HG03565 (cell line): ENCODE data around the gene EPB41L1.

Experiments used
- ATAC-seq: cut with Tn5 transposase; IDR thresholded peaks from one replicate; pipeline ENCODE4 v1.9.1; 2021; ENCODE audit warnings: mild to moderate bottlenecking, moderate library complexity; ENCODE audit not compliant: unreplicated experiment

The EPB41L1 gene

DNA sequence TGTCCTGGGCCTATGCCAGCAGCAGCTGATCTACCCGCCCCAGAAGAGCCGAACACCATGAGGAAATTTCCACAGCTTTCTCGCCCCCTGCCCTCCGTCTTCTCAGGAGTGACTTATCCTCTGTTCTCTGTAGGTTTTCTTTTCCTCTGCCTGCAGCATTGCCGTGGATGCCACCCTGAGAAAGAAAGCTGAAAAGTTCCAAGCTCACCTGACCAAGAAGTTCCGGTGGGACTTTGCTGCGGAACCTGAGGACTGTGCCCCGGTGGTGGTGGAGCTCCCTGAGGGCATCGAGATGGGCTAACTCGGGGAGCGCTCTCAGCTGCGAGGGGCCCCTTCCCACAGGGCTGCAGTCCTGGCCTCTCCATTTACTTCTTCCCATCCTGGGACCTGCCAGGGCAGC lies 100.9 kb downstream of the EPB41L1 start:
- no peak for ATAC-seq

DNA sequence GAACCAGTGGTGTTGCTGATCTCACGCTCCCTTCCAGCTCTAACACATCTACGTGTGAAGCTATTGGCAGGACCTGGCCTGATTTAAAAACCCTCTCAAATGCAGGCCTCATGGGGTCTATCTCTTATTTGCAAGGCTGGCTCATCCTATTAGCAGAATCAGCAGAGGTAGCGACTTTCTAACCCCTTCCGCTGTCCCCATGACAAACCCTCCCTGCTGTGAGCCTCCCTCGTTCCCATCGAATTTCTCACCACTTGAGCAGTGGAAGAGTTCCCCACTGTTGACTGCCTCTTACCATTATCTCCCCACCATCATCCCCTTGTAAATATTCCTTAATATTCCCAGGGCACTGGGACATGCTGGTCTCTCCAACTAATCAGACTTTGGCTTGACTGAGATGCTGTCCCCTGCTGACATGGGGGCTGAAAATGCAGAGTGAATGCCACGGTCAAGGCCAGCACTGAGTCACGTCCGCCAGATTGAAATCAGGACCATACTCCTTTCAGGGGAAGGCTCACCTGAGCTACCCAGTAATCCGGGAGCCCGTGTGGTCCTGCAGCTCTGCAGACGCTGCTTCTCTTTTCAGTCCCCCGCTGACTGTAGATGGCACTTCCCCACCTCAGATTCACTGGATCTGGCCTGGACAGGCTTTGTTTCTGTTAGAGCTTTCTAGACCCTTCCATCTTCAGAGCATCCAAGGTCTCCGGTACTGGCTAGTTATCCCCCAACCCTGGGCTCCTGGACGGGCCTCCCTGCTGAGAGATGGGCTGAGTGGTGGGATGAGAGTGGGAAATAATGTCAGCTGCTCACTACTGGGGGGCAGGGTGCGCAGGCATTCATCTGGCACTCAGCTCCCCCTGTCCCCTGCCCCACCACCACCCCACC lies 104.9 kb downstream of the EPB41L1 start:
- no peak for ATAC-seq

DNA sequence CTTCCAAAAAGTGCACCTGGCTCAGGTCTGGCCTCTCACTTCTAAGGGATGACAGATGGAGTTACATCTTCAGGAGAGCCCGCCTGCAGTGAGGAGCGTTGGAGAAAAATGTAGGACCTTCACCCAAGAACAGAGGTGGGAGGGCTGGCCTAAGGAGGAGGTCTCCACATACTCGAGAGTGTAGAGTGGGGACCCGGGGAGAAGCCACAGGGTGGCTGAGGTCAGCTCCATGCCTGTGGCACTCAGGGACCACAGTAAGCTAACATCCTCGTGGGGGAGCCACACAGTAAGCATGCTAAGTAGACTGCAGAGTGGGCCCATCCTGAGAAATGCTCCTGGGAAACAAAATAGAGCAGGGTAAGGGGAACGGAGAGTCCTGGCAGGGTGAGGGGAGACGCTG lies 105.8 kb downstream of the EPB41L1 start:
- ATAC-seq, result no peak

DNA sequence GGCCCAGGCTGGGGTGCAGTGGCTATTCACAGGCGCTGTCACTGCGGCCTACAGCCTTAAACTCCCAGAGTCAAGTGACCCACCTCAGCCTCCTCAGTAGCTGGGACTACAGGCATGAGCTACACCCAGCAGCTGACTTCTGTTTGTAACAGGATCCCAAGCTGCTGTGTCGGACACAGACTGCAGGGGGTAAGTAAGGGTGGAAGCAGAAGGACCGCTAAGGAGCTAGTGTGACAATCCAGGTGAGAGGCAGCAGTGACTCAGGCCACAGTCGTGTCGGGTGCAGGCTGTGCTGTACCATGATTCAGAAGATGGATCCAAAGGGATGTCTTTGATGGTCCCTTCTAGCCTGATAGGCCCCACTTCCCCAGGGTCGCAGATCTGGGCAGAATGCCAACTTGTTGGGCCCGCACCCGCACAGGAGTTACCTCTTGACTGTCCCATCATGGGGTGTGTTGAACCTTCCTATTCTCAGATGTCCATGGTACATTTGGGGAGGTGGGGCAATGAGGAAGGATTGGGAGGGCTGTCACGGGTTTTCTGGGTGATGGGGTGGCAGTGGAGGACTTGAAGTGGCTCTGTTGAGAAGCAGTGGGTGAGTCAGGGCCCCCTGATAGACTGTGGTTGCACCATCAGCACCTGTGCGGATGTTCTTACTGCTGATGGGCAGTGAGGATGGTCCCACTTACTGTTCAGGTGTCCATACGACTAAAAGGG lies 107.0 kb downstream of the EPB41L1 start:
- ATAC-seq, result no peak

DNA sequence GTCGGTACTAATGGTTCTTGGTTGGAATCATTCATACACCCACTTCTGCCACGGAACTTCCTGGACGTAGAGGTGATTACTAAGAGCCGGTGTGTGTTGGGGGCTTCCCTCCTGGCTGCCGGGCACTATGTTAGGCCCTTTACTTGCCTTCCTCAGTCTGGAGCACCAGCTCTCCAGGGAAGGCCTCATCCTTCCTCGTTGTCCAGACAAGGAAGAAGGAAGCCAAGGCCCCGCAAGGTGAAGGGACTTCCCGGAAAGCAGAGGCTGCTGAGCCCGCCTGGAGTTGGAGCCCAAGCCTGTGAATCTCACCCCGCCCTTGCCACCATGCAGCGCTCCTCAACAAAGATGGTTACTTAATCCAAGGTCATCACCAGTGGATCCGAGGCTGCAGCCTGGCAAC lies 107.9 kb downstream of the EPB41L1 start:
- no peak for ATAC-seq

DNA sequence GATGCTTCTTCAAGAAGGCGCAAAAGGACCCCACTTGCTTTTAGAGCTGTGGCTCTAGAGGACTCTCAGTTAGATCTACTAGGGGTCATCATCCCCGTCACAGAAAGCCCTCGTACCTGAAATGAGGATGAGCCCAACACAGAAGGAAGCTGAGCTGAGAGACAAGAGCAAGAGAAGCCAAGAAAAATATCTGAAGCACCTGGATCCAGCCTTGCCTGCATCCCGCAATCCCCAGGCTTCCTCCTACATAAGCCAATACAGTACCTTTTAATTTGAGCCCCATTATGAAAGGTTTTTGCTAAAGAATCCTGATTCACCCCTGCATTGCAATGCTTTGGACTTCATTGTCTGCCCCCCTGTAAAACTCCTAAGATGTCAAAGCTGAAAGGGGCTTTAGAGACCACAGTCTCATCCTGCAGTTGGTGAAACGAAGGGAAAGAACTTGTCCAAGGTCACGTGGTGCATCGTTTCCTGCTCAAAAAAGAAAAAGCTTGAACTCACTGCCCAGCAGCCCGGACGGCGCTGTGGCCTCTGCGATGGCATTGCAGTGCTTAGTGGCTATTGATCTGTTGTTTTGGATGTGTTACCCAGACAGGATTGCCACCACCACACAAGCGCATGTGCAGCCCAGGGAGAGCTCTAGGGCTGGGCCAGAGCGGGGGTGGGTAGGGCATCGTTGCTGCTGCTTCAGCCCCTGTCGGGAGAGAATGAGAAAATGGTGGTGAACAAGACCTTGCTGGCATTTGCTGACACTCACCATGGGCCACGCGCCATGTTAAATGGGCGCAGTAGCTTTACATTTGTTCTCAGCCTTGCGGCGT lies 110.1 kb downstream of the EPB41L1 start:
- ATAC-seq, result no peak

DNA sequence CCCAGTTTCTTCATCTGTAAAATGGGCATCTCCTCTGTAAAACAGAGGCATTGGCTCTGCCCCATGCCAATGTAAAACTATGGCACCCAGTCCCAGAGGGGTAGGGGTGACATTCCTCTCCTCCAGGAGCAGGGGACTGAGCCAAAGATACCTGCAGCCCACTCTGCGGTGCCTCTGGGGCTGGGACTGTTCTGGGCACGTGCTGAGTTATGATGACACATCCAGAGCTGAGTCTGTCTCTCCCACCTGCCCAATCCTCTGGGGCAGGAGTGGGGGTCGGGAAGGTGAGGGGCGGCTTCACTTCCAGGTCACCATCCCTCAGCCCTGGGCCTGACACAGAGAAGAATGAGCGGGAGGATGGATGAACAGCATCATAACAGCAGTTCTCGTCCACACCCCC lies 111.6 kb downstream of the EPB41L1 start:
- ATAC-seq, result no peak

DNA sequence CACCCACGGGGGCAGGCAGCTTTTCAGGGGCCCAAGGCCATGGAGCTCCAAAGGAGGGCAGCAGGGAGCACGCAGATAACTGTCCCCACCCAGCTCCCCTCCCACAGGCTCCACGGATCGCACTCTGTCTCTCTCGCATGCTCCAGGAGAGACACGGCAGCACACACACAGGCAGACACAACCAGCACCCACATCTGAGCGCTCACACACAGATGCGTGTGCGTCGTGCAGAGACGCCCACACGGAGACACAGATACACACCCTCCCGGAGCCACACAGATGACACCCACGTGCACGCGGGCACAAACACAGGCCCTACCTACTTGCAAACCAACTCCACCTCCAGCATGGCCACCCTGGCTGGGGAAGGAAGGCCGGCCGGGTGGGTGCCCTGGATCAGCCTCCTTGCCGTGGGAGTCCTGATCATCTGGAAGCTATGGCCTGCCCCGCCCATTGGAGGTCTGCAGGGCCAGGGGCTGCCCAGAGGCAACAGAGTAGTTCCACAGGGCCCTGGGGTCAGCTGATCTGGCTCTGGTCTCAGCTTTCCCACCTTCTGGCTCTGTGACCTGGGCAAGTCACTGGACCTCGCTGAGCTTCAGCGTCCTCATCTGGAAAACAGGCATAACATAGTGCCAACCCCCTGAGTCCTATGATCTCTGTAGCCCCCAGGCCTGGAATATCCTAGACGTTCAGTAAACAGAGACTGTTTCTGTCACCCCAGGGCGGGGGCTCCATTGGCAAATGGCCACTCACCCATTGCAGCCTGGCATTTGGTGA lies 113.3 kb downstream of the EPB41L1 start:
- ATAC-seq, result no peak

DNA sequence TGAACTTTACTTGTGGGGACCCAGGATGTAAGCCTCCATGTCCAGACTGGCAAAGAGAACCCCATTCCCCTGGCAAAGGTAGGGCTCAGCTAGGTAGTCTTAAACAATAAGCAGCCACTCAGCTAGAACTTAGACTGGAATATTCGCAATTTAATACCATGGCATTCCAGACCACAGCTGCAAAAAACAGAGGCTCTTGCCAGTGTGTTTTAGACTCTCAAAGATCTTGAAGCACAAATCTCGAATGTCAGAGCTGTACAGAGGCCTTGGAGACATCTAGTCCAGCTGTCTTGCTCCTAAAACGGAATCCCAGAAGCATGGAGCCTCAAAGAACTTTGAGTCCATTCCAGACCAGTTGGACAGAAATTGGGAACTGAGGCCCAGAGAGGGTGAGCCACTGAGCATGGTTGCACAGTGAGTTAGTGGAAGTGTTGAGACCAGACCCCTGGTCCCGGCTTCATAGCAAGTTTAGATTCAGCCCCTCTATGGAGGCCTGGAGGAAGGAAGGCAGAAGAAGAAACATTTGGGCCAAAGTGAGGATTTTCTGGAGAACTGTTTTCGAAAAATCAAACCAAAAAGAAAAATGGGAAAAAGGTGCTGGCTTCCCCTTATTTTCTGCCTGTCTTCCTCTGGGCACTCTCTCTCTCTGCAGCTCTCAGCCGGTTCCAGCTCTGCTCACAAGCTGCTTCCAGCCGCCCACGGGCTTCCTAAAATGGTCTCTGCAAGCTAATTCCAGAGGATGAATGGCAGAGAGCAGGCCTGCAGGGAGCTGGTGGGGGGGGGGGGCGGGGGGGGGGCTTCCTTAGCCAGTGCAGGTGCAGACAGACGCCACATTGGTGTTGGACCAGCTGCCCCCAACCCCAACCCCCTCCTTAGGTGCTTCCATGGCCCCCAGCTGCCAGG lies 114.2 kb downstream of the EPB41L1 start:
- no peak for ATAC-seq

DNA sequence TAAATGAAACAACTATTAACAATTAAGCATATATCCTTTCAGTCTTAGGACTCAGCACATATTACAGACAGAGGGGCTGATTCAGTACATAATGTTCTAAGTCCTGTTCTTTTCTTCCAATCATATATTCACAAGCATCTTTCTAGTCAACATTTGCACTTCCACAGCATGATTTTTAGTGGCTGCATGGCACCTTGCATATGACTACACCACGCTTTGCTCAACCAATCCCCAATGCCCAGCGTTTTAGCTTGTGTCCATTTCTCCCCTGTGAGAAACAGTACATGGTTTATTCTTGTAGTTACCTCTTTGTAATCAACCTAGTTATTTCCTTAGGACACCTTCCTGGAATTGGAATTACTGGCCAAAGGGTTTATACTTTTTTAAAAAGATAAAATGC lies 115.0 kb downstream of the EPB41L1 start:
- no peak for ATAC-seq

DNA sequence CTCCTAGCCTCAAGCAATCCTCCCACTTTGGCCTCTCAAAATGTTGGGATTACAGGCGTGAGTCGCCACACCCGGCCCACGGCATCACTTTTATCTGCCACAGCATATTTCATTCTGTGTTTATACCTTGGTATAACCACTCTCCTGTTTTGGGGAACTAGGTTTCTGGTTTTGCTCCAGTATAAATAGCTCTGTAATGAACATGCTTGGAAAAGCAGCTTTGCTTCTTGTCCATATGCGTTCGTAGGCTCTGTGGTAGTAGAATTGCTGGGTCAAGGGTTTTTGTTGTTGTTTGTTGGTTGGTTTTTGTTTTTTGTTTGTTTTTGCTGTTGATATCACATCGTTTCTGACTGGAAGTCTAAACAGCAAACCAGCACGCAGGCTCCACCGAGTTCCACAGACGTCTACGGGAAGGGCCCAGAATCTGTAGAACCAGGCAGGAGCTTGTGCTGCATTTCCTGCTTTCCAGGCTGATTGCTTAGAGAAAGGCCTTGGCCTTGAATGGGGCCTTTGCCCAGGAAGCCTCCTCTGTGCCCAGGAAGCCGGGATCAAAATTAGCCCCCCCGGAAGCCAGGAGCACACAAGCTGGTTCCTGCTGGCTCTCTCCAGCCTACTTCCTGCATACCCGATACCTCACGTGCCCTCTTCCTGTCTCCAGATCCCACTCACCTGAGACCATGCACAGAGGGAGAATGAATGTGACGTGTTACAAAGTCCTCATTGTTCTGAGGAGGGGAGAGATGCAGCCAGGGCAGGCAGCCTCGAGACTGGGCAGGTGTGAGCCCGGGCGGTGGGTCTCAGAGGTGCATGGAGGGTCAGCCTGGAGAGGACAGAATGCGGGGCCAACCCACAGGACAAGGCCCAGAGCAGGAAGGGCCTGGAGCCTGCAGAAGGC lies 116.5 kb downstream of the EPB41L1 start:
- ATAC-seq, result no peak

DNA sequence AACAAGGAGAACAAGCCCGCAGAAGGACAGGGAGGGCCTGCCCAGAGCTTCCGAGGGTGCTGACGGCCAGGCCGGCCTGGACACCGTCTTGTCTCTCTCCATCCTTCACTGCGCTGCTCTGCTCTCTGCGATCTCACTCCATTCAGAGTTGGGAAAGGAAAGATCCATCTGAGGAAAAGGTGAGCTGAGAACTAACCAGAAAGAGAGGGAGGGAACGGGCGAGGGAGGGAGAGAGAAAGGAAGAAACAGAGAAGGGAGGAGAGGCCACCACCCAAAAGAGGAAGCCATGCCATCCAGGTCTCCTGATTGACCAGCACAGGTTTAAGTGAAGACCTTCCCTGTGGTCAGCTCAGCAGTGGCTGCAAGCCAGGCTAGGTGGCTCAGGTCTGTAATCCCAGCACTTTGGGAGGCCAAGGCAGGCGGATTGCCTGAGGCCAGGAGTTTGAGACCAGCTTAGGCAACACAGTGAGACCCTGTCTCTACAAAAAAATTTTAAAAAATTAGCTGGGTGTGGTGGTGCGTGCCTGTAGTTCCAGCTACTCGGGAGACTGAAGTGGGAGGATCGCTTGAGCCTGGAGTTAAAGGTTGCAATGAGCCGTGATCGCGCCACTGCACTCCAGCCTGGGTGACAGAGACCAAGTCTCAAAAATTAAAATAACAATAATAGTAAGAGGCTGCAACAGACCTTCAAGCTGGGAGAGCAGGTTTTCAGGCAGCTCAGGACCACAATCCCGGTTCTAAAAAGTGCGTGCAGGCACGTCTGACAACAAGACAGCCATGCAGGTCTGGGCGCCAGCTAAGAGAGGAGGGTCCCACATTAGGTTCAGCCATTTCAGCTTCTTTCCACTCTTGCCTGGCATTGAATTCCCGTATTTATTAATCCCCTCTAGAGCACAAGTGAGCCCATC lies 117.4 kb downstream of the EPB41L1 start:
- no peak for ATAC-seq

DNA sequence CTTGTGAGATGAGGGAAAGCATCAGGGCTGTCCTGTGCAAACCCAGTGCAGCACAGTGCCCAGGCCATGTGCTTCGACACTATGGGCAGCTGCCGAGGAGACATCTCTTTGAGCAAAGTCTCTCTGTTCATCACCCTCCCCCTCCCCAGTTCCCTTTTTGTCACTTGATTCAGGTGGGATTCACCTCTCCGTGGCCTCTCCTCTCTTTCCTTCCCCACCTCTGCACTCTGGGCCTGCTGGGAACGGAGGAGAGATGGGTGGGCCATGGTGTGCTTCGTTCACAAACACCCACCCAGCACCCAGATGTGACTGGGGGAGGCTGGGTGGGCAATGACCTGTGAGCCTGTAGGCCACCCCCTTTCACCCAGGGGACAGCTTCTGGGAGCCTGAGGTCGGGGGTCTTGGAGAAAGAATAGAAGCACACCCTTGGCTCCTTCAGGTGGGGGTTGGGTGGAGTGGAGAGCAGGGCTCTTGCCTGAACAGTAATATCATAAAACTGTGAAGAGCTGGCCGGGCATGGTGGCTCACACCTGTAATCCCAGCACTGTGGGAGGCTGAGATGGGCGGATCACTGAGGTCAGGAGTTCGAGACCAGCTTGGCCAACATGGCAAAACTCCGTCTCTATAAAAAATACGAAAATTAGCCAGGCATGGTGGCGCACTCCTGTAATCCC lies 118.1 kb downstream of the EPB41L1 start:
- ATAC-seq, result no peak

DNA sequence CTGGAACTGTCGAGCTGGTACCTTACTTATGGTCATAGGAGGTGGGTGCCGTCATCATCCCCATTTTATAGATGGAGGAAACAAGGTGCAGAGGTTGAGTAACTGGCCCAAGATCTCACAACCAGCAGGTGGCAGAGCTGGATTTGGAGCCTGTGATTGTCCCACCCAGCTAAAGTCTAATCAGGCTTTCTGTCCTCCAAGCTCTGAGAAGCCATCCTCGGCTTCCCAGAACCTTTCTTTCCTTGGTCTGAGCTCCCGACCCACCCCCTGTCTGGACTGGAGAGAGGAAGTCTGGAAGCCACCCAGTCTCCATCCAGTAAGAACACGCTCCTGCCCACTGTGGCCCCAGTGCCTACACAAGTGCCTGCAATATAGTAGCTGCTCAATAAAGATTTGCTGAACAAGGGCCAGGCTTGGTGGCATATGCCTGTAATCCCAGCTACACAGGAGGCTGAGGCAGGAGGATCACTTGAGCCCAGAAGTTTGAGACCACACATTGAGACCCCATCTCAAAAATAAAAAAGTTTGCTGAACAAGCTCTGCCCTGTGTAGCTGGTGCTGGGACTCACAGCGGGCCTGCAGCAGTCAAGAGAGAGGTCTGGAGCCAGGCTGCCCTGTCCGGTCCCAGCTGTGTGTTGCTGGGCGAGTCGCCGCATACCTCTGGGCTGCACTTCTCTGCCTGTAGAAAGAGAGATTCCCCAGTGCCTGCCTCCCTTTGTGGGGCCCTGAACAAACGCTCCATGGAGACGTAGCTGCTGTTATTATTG lies 119.1 kb downstream of the EPB41L1 start:
- no peak for ATAC-seq

DNA sequence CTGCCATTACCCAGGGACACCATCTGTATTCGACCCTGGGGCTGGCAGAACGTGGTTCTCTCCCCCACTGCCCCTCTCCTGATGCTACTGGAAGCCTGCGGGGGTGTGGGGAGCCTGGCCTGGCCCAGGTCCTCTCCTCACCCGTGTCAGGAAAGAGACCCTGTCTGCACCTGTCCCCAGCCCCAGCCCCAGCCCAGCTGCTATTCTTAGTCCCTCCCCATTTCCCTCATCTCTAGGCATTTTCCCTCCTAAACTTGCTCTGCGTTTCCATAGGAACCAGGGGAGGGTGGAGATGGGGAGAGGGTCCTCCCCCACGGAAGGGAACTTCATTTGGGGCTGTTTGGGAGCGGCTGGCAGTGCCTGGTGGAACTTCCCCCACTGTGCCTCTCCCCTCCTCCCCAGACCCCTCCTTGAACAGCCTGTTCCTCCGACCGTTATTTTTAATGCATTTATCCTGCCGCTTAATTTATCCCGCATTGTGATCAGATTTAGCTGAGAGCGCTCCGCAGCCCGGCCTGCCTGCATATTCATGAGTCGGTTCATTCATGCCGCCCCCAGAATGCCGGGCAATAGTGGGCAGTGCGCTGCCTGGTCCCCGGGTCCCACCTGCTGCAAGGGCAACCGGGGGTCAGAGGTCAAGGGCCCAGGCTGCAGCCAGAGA lies 119.8 kb downstream of the EPB41L1 start:
- no peak for ATAC-seq

DNA sequence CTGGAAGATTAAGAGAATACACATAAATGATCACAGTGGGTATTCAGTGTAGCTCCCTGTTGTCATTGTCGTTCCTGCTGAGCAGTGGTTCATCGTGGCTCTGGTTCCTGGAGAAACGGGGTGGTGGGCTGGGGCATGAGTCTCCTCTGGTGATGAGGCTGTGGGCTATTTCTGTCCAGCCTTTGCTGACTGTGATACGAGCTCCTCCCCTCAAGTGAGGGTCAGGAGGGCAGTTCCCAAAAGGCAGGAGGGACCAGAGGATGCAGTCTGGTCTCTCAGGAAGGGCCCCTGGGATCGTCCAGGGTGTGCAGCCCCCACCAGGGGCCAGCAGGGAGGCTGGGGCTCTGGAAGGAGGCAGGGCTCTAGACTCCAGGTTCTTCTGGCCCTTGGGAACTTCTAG lies 120.5 kb downstream of the EPB41L1 start:
- no peak for ATAC-seq
